ENCODE data around the gene NOL3. TPM values are rescaled to one million over a fixed set of nuclear protein-coding genes. Genes with fewer than 3 reads are reported as not detected.

Gene NOL3
- total and polyA plus RNA-seq, 9 of the 15 experiments (the other 6 are each of a cell fraction or from before 2014, with no cell fraction given): 0.45 to 14.0 (median 5.4) TPM

- TF ChIP-seq FOXO4 (CRISPR knock-in tag; IDR thresholded peaks at IDR 0.05): no peak
- no peak for TF ChIP-seq RBFOX2 (IDR thresholded peaks at IDR 0.05; ENCODE audit: low read depth, low read length)
- TF ChIP-seq THRA (IDR thresholded peaks at IDR 0.05): no peak
- no peak for TF ChIP-seq SIN3B (IDR thresholded peaks at IDR 0.05; ENCODE audit: low read depth)
- TF ChIP-seq ZNF75A (CRISPR knock-in tag; IDR thresholded peaks at IDR 0.05): no peak
- no peak for TF ChIP-seq HMG20A (CRISPR knock-in tag; conservative IDR thresholded peaks at IDR 0.05)
- no peak for TF ChIP-seq HNRNPH1 (optimal IDR thresholded peaks at IDR 0.05; ENCODE audit: low read depth, low read length)
- no peak for TF ChIP-seq PHF20 (IDR thresholded peaks at IDR 0.05; ENCODE audit: partially characterized antibody)
- 0 out of 2 replicates have a peak, but pooled peaks have one; percentile 5 for TF ChIP-seq EGR1 (conservative IDR thresholded peaks at IDR 0.05)
- TF ChIP-seq NR4A1 (CRISPR knock-in tag; IDR thresholded peaks at IDR 0.05): no peak
- TF ChIP-seq NR4A1 (tag; IDR thresholded peaks at IDR 0.05): no peak
- TF ChIP-seq CSDE1 (IDR thresholded peaks at IDR 0.05): no peak
- TF ChIP-seq ZNF384 (IDR thresholded peaks at IDR 0.05; ENCODE audit: low read depth, low read length): peak; percentile 39; the same call in 1 of the 2 replicates
- TF ChIP-seq TGIF2 (CRISPR knock-in tag; IDR thresholded peaks at IDR 0.05): peak; percentile 90
- TF ChIP-seq MYBL2 (IDR thresholded peaks at IDR 0.05; ENCODE audit: low read depth): no peak
- TF ChIP-seq MYBL2 (CRISPR knock-in tag; IDR thresholded peaks at IDR 0.05; ENCODE audit: borderline replicate concordance): no peak
- TF ChIP-seq HBP1 (CRISPR knock-in tag; IDR thresholded peaks at IDR 0.05): no peak
- peak; percentile 94 for TF ChIP-seq SMARCA4 (IDR thresholded peaks at IDR 0.05)
- TF ChIP-seq THRB (CRISPR knock-in tag; conservative IDR thresholded peaks at IDR 0.05): no peak
- TF ChIP-seq CREB5 (CRISPR knock-in tag; IDR thresholded peaks at IDR 0.05): no peak
- no peak for TF ChIP-seq NFXL1 (CRISPR knock-in tag; IDR thresholded peaks at IDR 0.05)
- TF ChIP-seq FOSL1 (tag; conservative IDR thresholded peaks at IDR 0.05): no peak
Measured at GRCh38 chr16:67184995-67185650, 14.8 kb downstream of the NOL3 start (continued).
